Heart left ventricle (tissue), 13 donors: ENCODE data around the gene RFX4.

Experiments
- CTCF ChIP-seq, 12 donors: fragments of 200-600 bp; sonication (generic) in 4 of 12; IDR thresholded peaks; one replicate each; pipeline versions ENCODE4 v1.5.0 to v1.8.0; 2018 to 2022; ENCODE audit warnings: antibody characterized with exemption in 12 of 12, mild to moderate bottlenecking in 5 of 12
- POLR2A ChIP-seq, 2 donors: fragments of 450-650 bp; IDR thresholded peaks; one replicate each; pipeline ENCODE4 v1.6.1; 2017; ENCODE audit warnings: antibody characterized with exemption in 2 of 2, mild to moderate bottlenecking in 2 of 2, moderate library complexity in 2 of 2
- donor health status: ischemic (EF 13 %, LVEDD 7.1; RV severe dilation, severe dysfunction).
- donor health status: DM: no; HTN: yes; CAD: no.
- donor health status: DM: no; HTN: no; CAD: no.
- donor health status: ischemic (EF 25% LVEDD 6.9; RV normal size, moderate dysfunction).
- donor health status: ischemic (EF 25% LVEDD 5.7; RV mildly dilated, moderate dysfunction).
- donor health status: ischemic (EF 35%, LVEDD 5.7; RV mildly dilated, moderate dysfunction).
- donor health status: nonischemic (EF 11% LVEDD 7.7; RV severe dilation, severe dysfunction).
- donor health status: DM: yes; HTN: yes; CAD: no.
- donor health status: PGD.
- donor health status: ischemic (EF 29% LVEDD 5.4; RV normal size, mild dysfunction).
- donor health status: nonischemic (EF 23%, LVEDD 6.1; RV moderate dilation, normal function).

GRCh38 chr12:106601496-106601895 is 18.7 kb downstream of the RFX4 start:
- TF ChIP-seq CTCF (IDR thresholded peaks at IDR 0.05), result no peak
- no peak for TF ChIP-seq POLR2A (IDR thresholded peaks at IDR 0.05)
